IPS DF 6.9 (cell line): ENCODE results near the gene ENTPD8.
"Not testable (repeated sequence)": the region's sequence is repeated elsewhere in the genome, so short reads cannot be mapped to it uniquely, and the experiment has no call there.

Source experiments
- DNase-seq: peaks from one replicate; pipeline ENCODE4 v3.0.0-alpha.2; 2013; ENCODE audit warnings: low read depth, low spot score
- H3K27ac ChIP-seq: one replicate; pipeline ENCODE4 v1.5.1; 2013; ENCODE audit warnings: low read length, control low read depth
- H3K27me3 ChIP-seq: 2 replicates; pipeline ENCODE4 v1.6.1; 2013; ENCODE audit warnings: mild to moderate bottlenecking, low read length; ENCODE audit not compliant: control insufficient read depth, insufficient read depth
- H3K36me3 ChIP-seq: 2 replicates; pipeline ENCODE4 v1.6.1; 2013; ENCODE audit warnings: low read length; ENCODE audit not compliant: control insufficient read depth, insufficient read depth
- H3K4me1 ChIP-seq: 2 replicates; pipeline ENCODE4 v1.6.1; 2013; ENCODE audit warnings: low read length; ENCODE audit not compliant: control insufficient read depth, insufficient read depth
- H3K4me3 ChIP-seq: 2 replicates; pipeline ENCODE4 v1.5.1; 2013; ENCODE audit warnings: mild to moderate bottlenecking, low read length
- H3K9me3 ChIP-seq: 2 replicates; pipeline ENCODE4 v1.6.1; 2013; ENCODE audit warnings: low read length, inconsistent platforms; ENCODE audit not compliant: control insufficient read depth, insufficient read depth
- WGBS: extraction: QIAGEN DNeasy Blood & Tissue Kit; methylation state at CpG from one replicate; pipeline ENCODE4 v1.1.7; 2013; ENCODE audit warnings: mixed read lengths, missing lambda C conversion rate; ENCODE audit not compliant: insufficient read length, insufficient coverage; 5-methylcytosine and 5-hydroxymethylcytosine counted together

Gene ENTPD8

GRCh38 chr9:137475666-137476065, 34.5 kb upstream of the ENTPD8 start:
- H3K4me1 ChIP-seq, result no peaks in the 10 kb centered on the region; the same call in 1 of the 2 replicates
- H3K27me3 ChIP-seq, result no peaks in the 10 kb centered on the region
- no peak overlapping the region for H3K27ac ChIP-seq
- WGBS, result no CpG with 5 or more reads among the region's 3 CpGs
- no peaks in the 10 kb centered on the region for H3K36me3 ChIP-seq
- no peak for DNase-seq
- no peaks in the 10 kb centered on the region for H3K9me3 ChIP-seq
- no peak overlapping the region for H3K4me3 ChIP-seq

- Histone ChIP-seq H3K27me3 (no peaks in the 10 kb centered on the region), H3K4me1 (no peaks in the 10 kb centered on the region; the same call in 1 of the 2 replicates), H3K36me3 (no peaks in the 10 kb centered on the region), H3K4me3 (no peak overlapping the region), H3K9me3 (no peaks in the 10 kb centered on the region), H3K27ac (no peak overlapping the region)
- WGBS, result no CpG with 5 or more reads among the region's 18 CpGs
- DNase-seq, result no peak
These were observed 33.1 kb upstream of the ENTPD8 start for GRCh38 chr9:137474271-137474670.

- DNase-seq, result no peak
- no CpG with 5 or more reads among the region's 7 CpGs for WGBS
- H3K36me3 ChIP-seq, result no peaks in the 10 kb centered on the region
- H3K9me3 ChIP-seq, result no peaks in the 10 kb centered on the region
- no peaks in the 10 kb centered on the region for H3K27me3 ChIP-seq
- H3K4me1 ChIP-seq, result no peaks in the 10 kb centered on the region
- no peak overlapping the region for H3K27ac ChIP-seq
- no peak overlapping the region for H3K4me3 ChIP-seq
These were observed 29.6 kb upstream of the ENTPD8 start for GRCh38 chr9:137470785-137471184.

GRCh38 chr9:137467896-137468295, 26.7 kb upstream of the ENTPD8 start:
- H3K9me3 ChIP-seq, result no peaks in the 10 kb centered on the region
- no peak for DNase-seq
- WGBS, result no CpG with 5 or more reads among the region's 7 CpGs
- no peak overlapping the region for H3K27ac ChIP-seq
- H3K4me3 ChIP-seq, result no peak overlapping the region
- no peaks in the 10 kb centered on the region for H3K4me1 ChIP-seq
- H3K36me3 ChIP-seq, result peaks cover 2% of the 10 kb centered on the region; the same call in 1 of the 2 replicates
- H3K27me3 ChIP-seq, result no peaks in the 10 kb centered on the region

DNA sequence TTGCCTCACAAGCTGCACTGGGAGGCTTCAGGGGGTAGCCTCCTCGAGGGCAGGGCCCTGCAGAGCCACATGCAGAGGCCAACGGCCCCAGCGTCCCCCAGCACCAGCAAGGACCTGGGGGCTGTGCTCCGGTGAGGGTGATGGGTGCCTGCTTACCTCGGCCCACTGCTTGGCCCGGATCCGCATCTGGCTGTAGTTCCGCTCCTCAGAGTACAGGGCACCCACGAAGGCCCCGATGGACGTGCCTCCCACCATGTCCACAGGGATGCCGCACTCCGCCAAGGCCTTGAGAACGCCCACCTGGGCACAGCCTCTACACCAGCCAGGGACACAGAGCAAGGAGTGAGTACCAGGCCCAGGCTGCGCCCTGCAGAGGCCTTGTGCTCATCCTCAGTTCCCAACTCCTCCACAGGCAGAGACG, 26.0 kb upstream of the ENTPD8 start:
- no peak for DNase-seq
- Histone ChIP-seq H3K4me1 (no peaks in the 10 kb centered on the region), H3K4me3 (no peak overlapping the region), H3K9me3 (no peaks in the 10 kb centered on the region), H3K27me3 (no peaks in the 10 kb centered on the region), H3K27ac (no peak overlapping the region), H3K36me3 (peaks cover 2% of the 10 kb centered on the region; the same call in 1 of the 2 replicates)
- no CpG with 5 or more reads among the region's 16 CpGs for WGBS

DNA sequence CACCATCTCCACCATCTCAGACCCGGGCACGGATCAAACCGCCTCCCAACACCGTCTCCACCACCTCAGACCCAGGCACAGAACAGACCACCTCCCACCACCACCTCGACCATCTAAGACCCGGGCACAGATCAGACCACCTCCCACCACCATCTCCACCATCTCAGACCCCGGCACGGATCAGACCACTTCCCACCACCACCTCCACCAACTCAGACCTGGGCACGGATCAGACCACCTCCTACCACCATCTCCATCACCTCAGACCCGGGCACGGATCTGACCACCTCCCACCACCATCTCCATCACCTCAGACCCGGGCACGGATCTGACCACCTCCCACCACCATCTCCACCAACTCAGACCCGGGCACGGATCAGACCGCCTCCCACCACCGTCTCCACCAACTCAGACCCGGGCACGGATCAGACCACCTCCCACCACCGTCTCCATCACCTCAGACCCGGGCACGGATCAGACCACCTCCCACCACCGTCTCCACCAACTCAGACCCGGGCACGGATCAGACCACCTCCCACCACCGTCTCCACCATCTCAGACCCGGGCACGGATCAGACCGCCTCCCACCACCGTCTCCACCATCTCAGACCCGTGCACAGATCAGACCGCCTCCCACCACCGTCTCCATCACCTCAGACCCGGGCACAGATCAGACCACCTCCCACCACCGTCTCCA, 25.4 kb upstream of the ENTPD8 start:
- H3K9me3 ChIP-seq, result not testable (repeated sequence)

DNA sequence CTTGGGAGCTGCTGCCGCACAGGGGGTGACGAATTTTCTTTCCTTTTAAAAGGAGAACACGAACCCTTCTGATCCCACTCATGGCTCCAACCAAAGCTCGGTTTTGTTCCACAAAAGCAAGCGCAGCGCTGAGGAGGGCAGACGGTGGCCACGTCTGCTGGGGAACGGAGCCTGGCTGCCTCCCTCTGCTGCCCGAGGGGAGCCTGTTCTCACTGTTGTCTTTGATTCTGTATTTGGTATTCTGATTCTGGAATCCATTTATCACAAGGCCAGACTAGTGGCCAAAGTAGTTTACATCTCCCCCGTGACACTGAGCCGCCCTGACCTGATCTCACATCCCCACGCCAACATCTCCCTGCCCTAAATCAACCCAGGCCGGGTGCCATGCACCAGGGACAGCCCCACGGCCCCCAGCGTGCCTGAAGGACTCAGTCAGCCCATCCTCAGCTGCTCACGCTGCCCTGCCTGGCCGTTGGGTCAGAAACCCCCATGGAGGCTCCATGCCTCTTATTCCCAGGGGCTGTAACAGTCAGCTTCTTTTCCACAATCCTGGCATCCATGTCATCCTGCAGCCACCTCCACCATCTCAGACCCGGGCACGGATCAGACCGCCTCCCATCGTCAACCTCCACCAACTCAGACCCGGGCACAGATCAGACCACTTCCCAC, 24.7 kb upstream of the ENTPD8 start:
- no CpG with 5 or more reads among the region's 23 CpGs for WGBS
- Histone ChIP-seq H3K9me3 (no peaks in the 10 kb centered on the region), H3K27ac (no peak overlapping the region), H3K36me3 (peaks cover 2% of the 10 kb centered on the region; the same call in 1 of the 2 replicates), H3K4me1 (no peaks in the 10 kb centered on the region), H3K27me3 (no peaks in the 10 kb centered on the region), H3K4me3 (no peak overlapping the region)
- no peak for DNase-seq

More for the DNA sequence above, 25.4 kb upstream of the ENTPD8 start:
- H3K4me1 ChIP-seq, DNase-seq, H3K4me3 ChIP-seq, H3K27ac ChIP-seq, H3K36me3 ChIP-seq, H3K27me3 ChIP-seq: not testable (repeated sequence)
- no CpG with 5 or more reads among the region's 35 CpGs for WGBS

DNA sequence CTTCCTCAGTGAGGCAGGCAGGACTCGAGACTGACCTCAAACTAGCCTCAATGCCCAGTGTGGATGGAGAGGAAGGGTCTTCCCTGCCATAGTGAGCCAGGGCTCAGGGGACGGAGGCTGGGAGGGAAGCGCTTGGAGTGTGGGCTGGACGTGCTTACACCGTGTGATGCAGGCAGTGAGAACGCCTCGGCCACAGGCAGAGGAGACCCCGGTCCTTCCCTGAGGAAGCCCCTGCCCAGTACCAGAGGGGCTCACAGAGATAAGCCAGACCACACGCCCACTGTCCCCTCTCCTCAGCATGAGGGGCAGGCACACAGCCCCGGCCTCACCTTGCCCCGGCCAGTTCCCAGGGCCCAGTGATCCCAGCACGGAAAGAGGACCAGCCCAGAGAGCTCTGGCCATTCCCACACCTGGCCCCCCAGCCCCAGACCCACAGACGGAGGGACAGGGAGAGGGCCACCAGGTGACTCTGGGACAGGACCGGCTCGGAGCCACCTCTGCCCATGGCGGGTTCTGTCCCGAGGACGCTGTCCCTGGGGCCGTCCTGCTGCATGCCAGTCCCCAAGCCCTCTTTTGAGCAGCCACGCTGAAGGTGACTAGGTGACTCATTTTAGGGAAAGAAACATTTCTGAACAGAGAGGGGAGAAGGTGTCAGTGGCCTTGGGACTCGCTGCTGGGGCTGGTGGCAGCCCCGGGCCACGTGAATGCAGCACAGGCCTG, 24.0 kb upstream of the ENTPD8 start:
- no peaks in the 10 kb centered on the region for H3K4me1 ChIP-seq
- H3K4me3 ChIP-seq, result no peak overlapping the region
- no peaks in the 10 kb centered on the region for H3K9me3 ChIP-seq
- H3K27me3 ChIP-seq, result no peaks in the 10 kb centered on the region
- no CpG with 5 or more reads among the region's 23 CpGs for WGBS
- H3K36me3 ChIP-seq, result peaks cover 2% of the 10 kb centered on the region; the same call in 1 of the 2 replicates
- no peak for DNase-seq
- no peak overlapping the region for H3K27ac ChIP-seq

DNA sequence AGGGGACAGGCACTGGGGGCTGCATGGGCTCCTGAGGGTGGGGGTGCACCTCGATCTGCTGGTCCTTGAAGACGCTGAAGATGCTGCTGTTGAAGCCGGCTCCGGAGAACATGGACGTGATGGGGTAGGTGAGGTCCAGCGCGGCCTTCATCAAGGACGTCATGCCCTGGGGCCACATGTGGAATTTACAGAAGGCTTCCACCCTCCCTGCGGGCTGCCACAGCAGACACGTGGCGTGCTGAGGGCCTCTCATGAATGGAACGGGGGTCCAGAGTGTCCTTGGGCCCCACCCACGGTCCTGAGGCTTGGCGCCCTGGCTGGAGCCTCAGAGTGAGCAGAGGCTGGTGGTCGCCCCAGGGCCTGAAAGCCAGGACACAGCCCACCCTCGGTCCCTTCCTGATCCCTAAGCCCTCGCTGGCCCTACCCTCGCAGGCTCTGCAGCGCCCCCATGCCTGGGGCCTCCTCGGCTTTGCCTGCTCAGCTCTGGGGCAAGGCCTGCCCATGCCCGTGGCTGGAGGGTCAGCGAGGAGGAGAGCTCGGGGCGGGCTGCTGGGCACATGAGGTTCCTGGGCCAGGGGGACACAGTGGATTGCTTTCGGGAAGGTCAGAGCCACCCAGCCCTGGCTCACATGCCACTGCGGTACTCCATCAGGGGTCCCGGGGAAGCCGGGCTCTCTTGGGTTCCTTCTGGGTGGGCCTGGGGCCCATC, 23.3 kb upstream of the ENTPD8 start:
- no peak for DNase-seq
- H3K27ac ChIP-seq, result no peak overlapping the region
- H3K4me3 ChIP-seq, result no peak overlapping the region
- H3K4me1 ChIP-seq, result 0 out of 2 replicates have a peak, but pooled peaks cover under 1% of the 10 kb centered on the region
- peaks cover 2% of the 10 kb centered on the region; the same call in 1 of the 2 replicates for H3K36me3 ChIP-seq
- WGBS, result no CpG with 5 or more reads among the region's 28 CpGs
- H3K9me3 ChIP-seq, result no peaks in the 10 kb centered on the region
- no peaks in the 10 kb centered on the region for H3K27me3 ChIP-seq

DNA sequence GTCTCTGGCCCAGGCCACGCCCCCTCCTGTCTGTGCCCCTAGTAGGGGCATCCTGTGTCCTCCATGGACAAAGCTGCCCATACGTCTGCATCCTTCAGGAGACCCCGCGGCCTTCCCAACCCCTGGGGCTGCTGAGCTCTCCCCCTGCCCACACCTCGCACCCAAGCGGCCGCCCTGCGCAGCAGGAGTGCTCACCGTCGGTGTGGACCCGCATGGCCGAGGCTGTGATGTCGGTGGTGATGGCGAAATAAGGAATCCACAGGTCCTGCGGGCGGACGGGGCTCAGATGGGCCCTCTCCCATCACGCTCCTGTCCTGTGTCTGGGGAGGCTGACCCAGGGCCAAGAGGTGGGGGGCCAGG, 22.8 kb upstream of the ENTPD8 start:
- WGBS, result no CpG with 5 or more reads among the region's 18 CpGs
- Histone ChIP-seq H3K4me1 (0 out of 2 replicates have a peak, but pooled peaks cover 2% of the 10 kb centered on the region), H3K9me3 (no peaks in the 10 kb centered on the region)

More for the DNA sequence above, 22.8 kb upstream of the ENTPD8 start:
- Histone ChIP-seq H3K27me3 (no peaks in the 10 kb centered on the region), H3K36me3 (peaks cover 2% of the 10 kb centered on the region; the same call in 1 of the 2 replicates), H3K27ac (no peak overlapping the region), H3K4me3 (no peak overlapping the region)
- DNase-seq, result no peak
